ENCODE measurements around the gene LTBP1.

DNA sequence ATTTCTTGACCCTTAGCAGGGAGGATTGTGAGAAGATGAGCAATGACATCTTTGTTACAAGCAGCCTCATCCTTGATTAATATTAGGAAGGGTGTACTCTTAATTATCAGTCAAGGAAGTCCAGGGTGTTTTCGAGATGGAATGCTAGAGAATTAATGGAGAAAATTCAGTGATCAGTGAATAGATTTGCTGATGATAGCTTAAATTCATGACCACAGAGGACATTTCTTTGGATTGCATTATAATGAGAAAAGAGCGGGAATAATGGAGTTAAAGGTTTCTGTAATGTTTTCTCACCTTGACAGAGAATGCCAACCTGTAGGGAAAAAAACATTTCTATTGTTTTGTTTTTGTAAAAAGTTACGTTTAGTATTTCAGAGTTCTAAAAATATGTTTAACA, 249.9 kb downstream of the LTBP1 start:
- TF ChIP-seq, protein P1, sequence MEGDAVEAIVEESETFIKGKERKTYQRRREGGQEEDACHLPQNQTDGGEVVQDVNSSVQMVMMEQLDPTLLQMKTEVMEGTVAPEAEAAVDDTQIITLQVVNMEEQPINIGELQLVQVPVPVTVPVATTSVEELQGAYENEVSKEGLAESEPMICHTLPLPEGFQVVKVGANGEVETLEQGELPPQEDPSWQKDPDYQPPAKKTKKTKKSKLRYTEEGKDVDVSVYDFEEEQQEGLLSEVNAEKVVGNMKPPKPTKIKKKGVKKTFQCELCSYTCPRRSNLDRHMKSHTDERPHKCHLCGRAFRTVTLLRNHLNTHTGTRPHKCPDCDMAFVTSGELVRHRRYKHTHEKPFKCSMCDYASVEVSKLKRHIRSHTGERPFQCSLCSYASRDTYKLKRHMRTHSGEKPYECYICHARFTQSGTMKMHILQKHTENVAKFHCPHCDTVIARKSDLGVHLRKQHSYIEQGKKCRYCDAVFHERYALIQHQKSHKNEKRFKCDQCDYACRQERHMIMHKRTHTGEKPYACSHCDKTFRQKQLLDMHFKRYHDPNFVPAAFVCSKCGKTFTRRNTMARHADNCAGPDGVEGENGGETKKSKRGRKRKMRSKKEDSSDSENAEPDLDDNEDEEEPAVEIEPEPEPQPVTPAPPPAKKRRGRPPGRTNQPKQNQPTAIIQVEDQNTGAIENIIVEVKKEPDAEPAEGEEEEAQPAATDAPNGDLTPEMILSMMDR (IDR thresholded peaks at IDR 0.05): no peak
- TF ChIP-seq POLR2A (IDR thresholded peaks at IDR 0.05): no peak

Measured in adrenal gland (tissue), 5 donors.